ENCODE measurements around the gene RASD2. TPM values are rescaled to one million over a fixed set of nuclear protein-coding genes. Genes with fewer than 3 reads are reported as not detected.

RASD2 gene
- total RNA-seq, 1 donor from 2014 or later, result not detected

- intact Hi-C loops (cut with micrococcal nuclease), result no loop called here
Measured at GRCh38 chr22:35518811-35519210, 21.8 kb upstream of the RASD2 start.

GRCh38 chr22:35519306-35520000 lies 21.2 kb upstream of the RASD2 start:
- intact Hi-C loops (cut with micrococcal nuclease), result no loop called here

DNA sequence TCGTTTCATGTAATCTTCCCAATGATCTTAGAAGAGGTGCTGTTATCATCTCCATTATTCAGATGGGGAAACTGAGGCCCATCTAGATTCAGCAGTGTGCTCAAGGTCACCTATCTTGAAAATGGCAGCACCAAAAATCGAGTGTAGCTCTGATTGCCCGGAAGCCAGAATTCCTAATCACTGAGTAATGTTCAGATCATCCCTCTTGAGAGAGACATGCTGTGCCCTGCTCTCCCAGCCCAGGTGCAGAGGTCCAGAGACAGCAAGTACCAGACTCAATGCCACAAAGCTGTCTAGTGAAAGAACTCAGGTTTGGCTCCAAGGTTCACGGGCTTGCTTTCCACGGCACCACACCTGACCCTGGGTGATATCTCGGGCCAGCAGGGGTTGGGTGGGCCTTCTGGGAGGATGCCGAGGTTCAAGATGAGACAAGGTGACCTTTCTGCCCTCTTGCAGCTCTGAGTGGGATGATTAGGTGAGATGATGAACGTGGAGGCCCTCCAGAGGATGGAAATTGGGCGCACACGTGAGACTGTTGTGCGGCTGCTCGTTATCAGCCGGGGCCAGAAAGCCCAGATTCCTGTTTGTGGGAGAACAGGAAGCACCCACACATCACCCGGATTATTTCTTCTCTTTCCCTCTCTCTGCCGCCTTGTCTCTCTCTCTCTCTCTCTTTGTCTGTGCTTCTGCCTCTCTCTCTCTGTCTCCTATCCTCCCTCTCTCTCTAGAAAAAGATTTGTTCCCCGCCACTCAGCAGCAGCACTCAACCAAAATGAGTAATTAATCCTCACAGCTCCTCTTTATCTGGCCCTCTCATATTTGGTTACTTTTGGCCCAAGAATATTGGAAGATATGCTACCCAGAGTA lies 19.0 kb upstream of the RASD2 start:
- intact Hi-C loops (cut with micrococcal nuclease), result no loop called here

DNA sequence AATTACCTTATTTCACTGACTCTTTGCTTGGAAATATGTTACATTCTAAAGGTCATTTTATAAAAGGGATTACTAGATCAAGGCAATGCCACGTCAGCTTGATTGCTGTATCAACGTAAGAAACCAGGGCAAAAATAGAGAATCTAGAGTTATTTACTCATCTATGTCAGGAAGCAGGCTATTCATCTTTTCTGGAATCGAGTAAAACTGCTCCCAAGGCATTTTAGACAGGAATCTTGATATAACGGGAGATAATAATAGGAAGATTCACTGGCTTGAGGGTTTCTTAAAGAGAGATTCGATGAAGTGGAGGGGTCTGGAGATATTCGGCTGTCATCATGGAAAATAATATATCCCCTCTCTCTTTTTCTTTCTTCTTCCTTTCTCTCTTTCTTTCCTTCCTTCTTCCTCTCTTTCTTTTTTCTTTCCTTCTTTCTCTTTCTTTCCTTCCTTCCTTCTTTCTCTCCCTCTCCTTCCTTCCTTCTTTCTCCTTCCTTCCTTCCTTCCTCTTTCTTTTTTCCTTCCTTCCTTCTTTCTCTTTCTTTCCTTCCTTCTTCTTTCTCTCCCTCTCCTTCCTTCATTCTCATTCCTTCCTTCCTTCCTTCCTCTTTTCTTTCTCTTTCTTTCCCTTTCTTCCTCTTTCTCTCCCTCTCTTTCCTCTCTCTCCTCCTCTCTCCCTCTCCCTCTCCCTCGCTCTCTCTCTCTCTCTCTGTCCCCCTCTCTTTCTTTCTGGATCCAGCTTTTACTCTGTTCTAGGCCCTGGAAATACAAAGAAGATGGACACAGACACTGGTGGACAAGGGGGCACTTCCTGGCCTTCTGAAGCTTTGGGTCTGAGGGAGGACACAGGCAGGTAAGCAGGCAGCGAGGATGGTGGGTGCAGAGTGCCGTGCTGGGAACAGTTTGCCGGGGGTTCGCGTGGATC lies 18.1 kb upstream of the RASD2 start:
- intact Hi-C loops (cut with micrococcal nuclease), result no loop called here

GRCh38 chr22:35523167-35523947 lies 17.3 kb upstream of the RASD2 start:
- intact Hi-C loops (cut with micrococcal nuclease), result no loop called here

DNA sequence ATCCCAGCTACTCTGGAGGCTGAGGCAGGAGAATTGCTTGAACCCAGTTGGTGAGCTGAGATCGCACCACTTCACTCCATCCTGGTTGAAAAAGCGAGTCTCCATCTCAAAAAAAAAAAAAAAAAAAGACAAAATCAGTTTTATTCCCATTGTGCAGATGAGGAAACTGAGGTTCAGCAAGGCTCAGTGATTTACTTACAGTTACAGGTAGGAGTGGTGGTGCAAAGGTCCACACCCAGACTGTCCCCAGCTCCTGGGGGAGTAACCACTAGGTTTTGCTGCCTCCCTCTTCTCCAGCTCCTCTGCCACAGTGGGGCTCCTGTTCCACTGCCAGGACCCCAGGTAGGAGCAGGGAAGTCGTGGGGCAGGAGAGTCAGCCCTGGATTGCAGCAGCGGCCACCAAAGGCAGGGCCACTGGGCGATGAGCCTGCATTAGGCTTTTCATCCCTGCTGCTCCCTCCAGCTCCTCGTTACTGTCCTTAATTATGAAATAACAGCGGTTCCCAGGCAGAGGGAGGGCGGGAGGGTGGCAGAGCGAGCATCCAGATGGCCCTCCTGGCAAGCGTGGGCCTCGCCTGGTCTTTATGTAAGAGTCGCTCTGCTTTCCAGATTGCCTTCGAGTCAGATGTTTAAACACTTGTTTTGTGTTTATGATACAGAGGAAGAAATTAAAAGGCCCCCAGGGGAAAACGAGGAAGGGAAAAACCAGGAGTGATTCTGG lies 15.5 kb upstream of the RASD2 start:
- intact Hi-C loops (cut with micrococcal nuclease), result no loop called here

DNA sequence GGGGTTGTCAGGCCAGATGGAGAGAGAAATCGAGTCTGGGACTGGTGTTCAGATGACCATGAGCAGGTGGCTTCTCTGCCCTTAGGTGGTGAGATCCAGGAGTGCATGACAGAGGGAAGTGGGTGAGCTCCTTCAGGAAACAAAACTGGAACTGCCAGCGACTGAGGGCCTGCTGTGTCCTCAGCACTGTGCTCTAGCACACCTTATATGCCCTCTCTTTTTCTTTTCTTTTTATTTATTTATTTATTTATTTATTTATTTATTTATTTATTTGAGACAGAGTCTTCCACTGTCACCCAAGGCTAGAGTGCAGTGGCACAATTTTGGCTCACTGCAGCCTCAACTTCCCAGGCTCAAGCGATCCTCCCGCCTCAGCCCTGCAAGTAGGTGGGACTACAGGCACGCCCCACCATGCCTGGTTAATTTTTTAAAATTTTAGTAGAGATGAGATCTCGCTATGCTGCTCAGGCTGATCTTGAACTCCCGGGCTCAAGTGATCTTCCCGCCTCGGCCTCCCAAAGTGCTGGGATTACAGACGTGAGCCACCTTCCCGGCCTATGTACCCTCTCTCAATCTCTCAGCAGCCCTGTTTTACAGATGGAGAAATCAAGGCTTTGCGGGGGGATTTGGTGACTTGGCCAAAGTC lies 14.8 kb upstream of the RASD2 start:
- intact Hi-C loops (cut with micrococcal nuclease), result no loop called here

DNA sequence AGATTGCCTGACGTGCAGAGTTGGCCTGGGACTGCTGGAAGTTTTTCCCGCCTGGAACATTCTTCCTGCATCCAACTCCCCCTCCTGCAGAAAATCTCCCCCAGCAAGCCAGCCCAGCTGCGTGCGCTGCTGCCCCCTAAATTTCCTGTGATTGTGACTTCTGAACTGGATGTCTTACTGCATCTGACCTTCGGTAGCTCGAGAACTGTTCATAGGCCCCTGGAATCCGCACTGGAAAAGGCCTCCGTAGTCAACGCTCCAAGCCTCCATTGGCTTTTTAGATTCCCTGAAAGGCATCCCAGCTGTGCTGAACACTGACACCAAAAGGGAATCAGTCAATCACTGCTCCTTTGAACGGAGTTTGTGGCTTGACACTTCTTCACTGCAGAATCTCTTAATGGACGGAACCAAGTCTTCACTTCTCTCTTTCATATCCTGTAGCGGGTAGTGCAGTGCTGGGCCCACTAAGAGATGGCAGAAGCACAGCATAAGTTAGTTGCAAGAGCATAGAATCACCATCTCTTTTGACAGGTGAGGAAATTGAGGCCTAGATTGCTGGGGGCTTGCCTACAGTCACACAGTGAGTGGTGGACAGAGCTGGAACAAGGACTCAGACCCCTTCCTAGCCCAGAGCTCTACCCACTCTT lies 14.2 kb upstream of the RASD2 start:
- intact Hi-C loops (cut with micrococcal nuclease), result no loop called here

DNA sequence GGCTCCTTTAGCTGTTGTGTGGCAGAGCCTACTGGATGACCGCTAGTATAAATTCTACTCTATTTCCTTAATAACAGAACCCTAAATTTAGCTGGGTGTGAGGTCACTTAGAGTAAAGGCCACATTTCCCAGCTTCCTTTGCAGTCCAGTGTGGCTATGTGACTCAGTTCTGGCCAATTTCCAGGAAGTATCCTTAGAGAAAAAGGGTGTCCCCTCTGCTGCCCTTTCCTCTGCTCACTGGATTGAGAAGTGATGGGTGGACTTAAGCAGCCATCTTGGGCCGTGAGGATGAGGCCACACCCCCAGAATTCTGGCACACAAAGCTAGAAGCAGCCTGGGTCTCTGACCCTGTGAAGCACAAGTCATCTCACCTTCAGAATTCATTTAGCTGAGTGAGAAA lies 11.7 kb upstream of the RASD2 start:
- intact Hi-C loops (cut with micrococcal nuclease), result no loop called here

DNA sequence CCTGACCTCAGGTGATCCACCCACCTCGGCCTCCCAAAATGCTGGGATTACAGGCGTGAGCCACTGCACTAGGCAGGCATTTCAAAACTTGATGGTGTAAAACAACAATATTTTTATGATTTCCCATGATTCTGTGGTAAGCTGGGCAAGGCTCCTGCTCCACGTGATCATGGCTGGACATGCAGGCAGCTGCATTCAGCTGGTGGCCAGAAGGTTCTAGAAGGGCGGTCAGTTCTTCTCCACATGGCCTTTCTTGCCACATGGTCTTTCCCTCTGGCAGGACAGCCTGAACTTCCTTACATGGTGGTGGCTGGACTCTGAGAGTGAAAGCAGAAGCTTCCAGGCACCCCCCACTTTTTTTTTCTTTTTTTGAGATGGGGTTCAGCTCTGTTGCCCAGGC lies 9.9 kb upstream of the RASD2 start:
- intact Hi-C loops (cut with micrococcal nuclease), result no loop called here

GRCh38 chr22:35531202-35531601 lies 9.4 kb upstream of the RASD2 start:
- intact Hi-C loops (cut with micrococcal nuclease), result no loop called here

- intact Hi-C loops (cut with micrococcal nuclease), result no loop called here
Measured at GRCh38 chr22:35531676-35532075, 9.0 kb upstream of the RASD2 start.

- intact Hi-C loops (cut with micrococcal nuclease), result no loop called here
Measured at GRCh38 chr22:35533365-35534029, 7.1 kb upstream of the RASD2 start.

GRCh38 chr22:35534091-35534490 lies 6.5 kb upstream of the RASD2 start:
- intact Hi-C loops (cut with micrococcal nuclease), result no loop called here

DNA sequence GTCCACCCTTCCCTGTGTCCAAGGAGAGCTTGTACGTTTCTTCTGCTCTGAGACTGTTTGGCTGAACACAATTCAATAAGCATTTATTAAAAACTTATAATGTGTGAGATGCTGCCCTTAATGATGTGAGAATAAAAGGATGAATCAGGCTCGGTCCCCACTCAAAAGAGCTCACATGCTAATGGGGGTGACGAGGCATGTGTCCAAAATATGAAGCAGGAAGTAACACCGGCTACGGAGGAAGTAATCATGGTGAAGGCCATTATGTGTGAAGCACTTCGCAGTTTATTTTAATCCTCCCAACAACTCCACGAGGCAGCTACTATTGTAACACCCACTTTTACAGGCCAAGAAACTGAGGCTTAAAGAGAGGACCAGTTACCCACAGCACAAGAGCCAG lies 3.4 kb upstream of the RASD2 start:
- intact Hi-C loops (cut with micrococcal nuclease), result no loop called here

GRCh38 chr22:35538801-35539321 lies 1.8 kb upstream of the RASD2 start:
- intact Hi-C loops (cut with micrococcal nuclease), result no loop called here

GRCh38 chr22:35539487-35539886 lies 1.1 kb upstream of the RASD2 start:
- intact Hi-C loops (cut with micrococcal nuclease), result no loop called here

- intact Hi-C loops (cut with micrococcal nuclease), result loop anchor here (1.0 kb wide), 1 partner anchor 12 kb away; no protein-coding TSS in a partner anchor
Measured at GRCh38 chr22:35539910-35540594, 579 bp upstream of the RASD2 start.
